ENCODE data around the gene ZBTB47.

- TF ChIP-seq CTCF (IDR thresholded peaks at IDR 0.05) (no peak), POLR2A (IDR thresholded peaks at IDR 0.05) (no peak)
Measured at GRCh38 chr3:42660131-42660715, 6.7 kb downstream of the ZBTB47 start.

Measured in thyroid gland (tissue), 4 donors.